A549 treated with AZD9567 at 1 μM for 4 hours (cell line): Measurements from ENCODE around the gene LMX1B. TPM values are rescaled to one million over a fixed set of nuclear protein-coding genes. Genes with fewer than 3 reads are reported as not detected.

Experiments used
- total RNA-seq: library from RNA; stranded (reverse); fragments of 200-300 nt; extraction: Qiagen RNA extraction; gene quantifications from 5 replicates; pipeline ENCODE4 v1.2.3, GENCODE V29; 2022; ENCODE audit not compliant: insufficient read depth

The LMX1B gene
- 1.3 to 1.8 TPM (median 1.4 TPM) in 5 replicates for total RNA-seq

GRCh38 chr9:126613651-126614050 lies at the start of gene LMX1B:
LMX1B (plus strand) TSS chr9:126613928; CDS start chr9:126614450, 522 bp downstream.

Other genes with a start within 250 kb of the LMX1B start
- 6.4 to 14.6 TPM (median 7.2 TPM) in 5 replicates for gene ZBTB43, start 191.1 kb downstream of the LMX1B start, total RNA-seq
- 3.8 to 4.8 TPM (median 3.9 TPM) in 5 replicates for gene ZBTB34, start 246.7 kb downstream of the LMX1B start, total RNA-seq